Astrocyte (in vitro differentiated cells and primary cell): ENCODE data around the gene GPC5. TPM values are rescaled to one million over a fixed set of nuclear protein-coding genes. Genes with fewer than 3 reads are reported as not detected.

ENCODE experiments used
- DNase-seq: peaks from one replicate; pipeline ENCODE4 v3.0.0-alpha.2; 2010; ENCODE audit warnings: low read depth
- FAIRE-seq: peaks from 2 replicates; lab custom pipeline; 2011; peaks lifted over from hg19 to GRCh38; lab: Jason Lieb, UNC
- H2AFZ ChIP-seq: 2 replicates; pipeline ENCODE4 v1.6.0; 2012; ENCODE audit warnings: low read depth, low read length, inconsistent platforms
- H3K27ac ChIP-seq: 2 replicates; pipeline ENCODE4 v1.5.1; 2011; ENCODE audit warnings: low read depth, low read length, inconsistent platforms
- H3K27me3 ChIP-seq: 2 replicates; pipeline ENCODE4 v1.6.0; 2011; ENCODE audit warnings: low read length, inconsistent platforms; ENCODE audit not compliant: insufficient read depth
- H3K36me3 ChIP-seq: 2 replicates; pipeline ENCODE4 v1.5.1; 2011; ENCODE audit warnings: low read length, inconsistent platforms; ENCODE audit not compliant: insufficient read depth
- H3K4me1 ChIP-seq: 2 replicates; pipeline ENCODE4 v1.5.1; 2011; ENCODE audit warnings: low read length, inconsistent platforms; ENCODE audit not compliant: insufficient read depth
- H3K4me2 ChIP-seq: 2 replicates; pipeline ENCODE4 v1.6.0; 2012; ENCODE audit warnings: low read length, inconsistent platforms
- H3K4me3 ChIP-seq: 2 replicates; pipeline ENCODE4 v1.5.1; 2011; ENCODE audit warnings: low read depth, mild to moderate bottlenecking, low read length, inconsistent platforms; ENCODE audit not compliant: insufficient read depth
- H3K79me2 ChIP-seq: 2 replicates; pipeline ENCODE4 v1.6.0; 2012; ENCODE audit warnings: mild to moderate bottlenecking, low read length, inconsistent platforms; ENCODE audit not compliant: insufficient read depth
- H3K9ac ChIP-seq: 2 replicates; pipeline ENCODE4 v1.6.0; 2012; ENCODE audit warnings: mild to moderate bottlenecking, low read length, inconsistent platforms
- H3K9me3 ChIP-seq: 2 replicates; pipeline ENCODE4 v1.5.1; 2012; ENCODE audit warnings: low read depth, mild to moderate bottlenecking, low read length, inconsistent platforms; ENCODE audit not compliant: insufficient read depth
- H4K20me1 ChIP-seq: 2 replicates; pipeline ENCODE4 v1.6.0; 2012; ENCODE audit warnings: low read length, inconsistent platforms; ENCODE audit not compliant: insufficient read depth
- H3K27ac Mint-ChIP-seq: one replicate; pipeline ENCODE4 v1.8.0; 2021; ENCODE audit warnings: mild to moderate bottlenecking, mixed read lengths; ENCODE audit not compliant: unreplicated experiment
- H3K27me3 Mint-ChIP-seq: one replicate; pipeline ENCODE4 v1.8.0; 2021; ENCODE audit warnings: low read depth, mixed read lengths; ENCODE audit not compliant: unreplicated experiment
- H3K36me3 Mint-ChIP-seq: one replicate; pipeline ENCODE4 v1.8.0; 2021; ENCODE audit warnings: low read depth, mixed read lengths; ENCODE audit not compliant: unreplicated experiment
- H3K4me1 Mint-ChIP-seq: one replicate; pipeline ENCODE4 v1.8.0; 2021; ENCODE audit warnings: low read depth, mixed read lengths; ENCODE audit not compliant: unreplicated experiment
- H3K4me3 Mint-ChIP-seq: one replicate; pipeline ENCODE4 v1.8.0; 2021; ENCODE audit warnings: mild to moderate bottlenecking, moderate library complexity, mixed read lengths; ENCODE audit not compliant: unreplicated experiment
- H3K9me3 Mint-ChIP-seq: one replicate; pipeline ENCODE4 v1.8.0; 2021; ENCODE audit warnings: mild to moderate bottlenecking, mixed read lengths; ENCODE audit not compliant: unreplicated experiment
- CTCF ChIP-seq: IDR thresholded peaks from 2 replicates; pipeline ENCODE4 v1.5.1; 2011; ENCODE audit warnings: low read depth, mild to moderate bottlenecking, inconsistent platforms, low read length, moderate library complexity; ENCODE audit not compliant: insufficient read depth
- EZH2 ChIP-seq: IDR thresholded peaks from 2 replicates; pipeline ENCODE4 v1.6.1; 2012; ENCODE audit warnings: mild to moderate bottlenecking, low read length, inconsistent platforms; ENCODE audit not compliant: insufficient read depth
- total RNA-seq: library from RNA; stranded (reverse); gene quantifications from 2 replicates; pipeline ENCODE4 v1.2.1, GENCODE V29; 2021

Gene GPC5
- total RNA-seq, 1 donor from 2014 or later: 1.1 TPM

GRCh38 chr13:91459485-91459884 lies 61.1 kb downstream of the GPC5 start:
- Mint-ChIP-seq H3K36me3 (no peaks in the 10 kb centered on the region), H3K27me3 (no peaks in the 10 kb centered on the region), H3K4me1 (no peaks in the 10 kb centered on the region), H3K4me3 (no peak overlapping the region), H3K9me3 (no peaks in the 10 kb centered on the region), H3K27ac (no peak overlapping the region)
- Histone ChIP-seq H3K79me2 (no peaks in the 10 kb centered on the region), H3K4me1 (no peaks in the 10 kb centered on the region), H3K36me3 (no peaks in the 10 kb centered on the region), H3K9ac (no peak overlapping the region), H3K27ac (no peak overlapping the region), H3K9me3 (no peaks in the 10 kb centered on the region), H3K4me2 (no peak overlapping the region), H2AFZ (no peak overlapping the region), H4K20me1 (no peaks in the 10 kb centered on the region), H3K4me3 (no peak overlapping the region), H3K27me3 (no peaks in the 10 kb centered on the region)
- no peak for DNase-seq
- no peak for FAIRE-seq
- TF ChIP-seq CTCF: no peak
- no peak for TF ChIP-seq EZH2

DNA sequence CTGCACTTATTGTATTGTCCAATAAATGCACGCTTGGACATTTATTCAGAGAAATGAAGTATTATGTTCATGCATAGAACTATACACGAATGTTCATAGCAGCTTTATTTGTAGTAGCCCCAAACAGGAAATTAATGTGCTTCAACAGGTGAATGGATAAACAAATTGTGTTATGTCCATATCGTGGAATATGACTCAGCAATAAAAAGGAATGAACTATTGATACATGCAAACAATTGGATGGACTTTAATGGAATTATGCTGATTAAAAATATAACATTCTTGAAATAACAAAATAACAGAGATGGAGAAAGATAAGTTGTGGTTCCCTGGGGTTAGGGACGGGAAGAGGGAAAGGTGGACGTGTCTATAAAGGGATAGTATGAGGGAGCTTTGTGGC lies 65.9 kb downstream of the GPC5 start:
- H3K27me3 Mint-ChIP-seq: no peaks in the 10 kb centered on the region
- H3K27me3 ChIP-seq: no peaks in the 10 kb centered on the region
- no peak overlapping the region for H3K4me2 ChIP-seq
- H4K20me1 ChIP-seq: no peaks in the 10 kb centered on the region
- no peak for DNase-seq
- H3K27ac Mint-ChIP-seq: no peak overlapping the region
- H3K4me1 ChIP-seq: no peaks in the 10 kb centered on the region
- no peak overlapping the region for H3K4me3 ChIP-seq
- no peak overlapping the region for H3K27ac ChIP-seq
- no peaks in the 10 kb centered on the region for H3K36me3 ChIP-seq
- no peaks in the 10 kb centered on the region for H3K9me3 Mint-ChIP-seq
- H3K4me3 Mint-ChIP-seq: no peak overlapping the region
- H3K9me3 ChIP-seq: no peaks in the 10 kb centered on the region
- H3K79me2 ChIP-seq: no peaks in the 10 kb centered on the region
- no peaks in the 10 kb centered on the region for H3K36me3 Mint-ChIP-seq
- peaks cover 7% of the 10 kb centered on the region for H3K4me1 Mint-ChIP-seq
- H3K9ac ChIP-seq: no peak overlapping the region
- TF ChIP-seq EZH2 (no peak), CTCF (no peak)
- H2AFZ ChIP-seq: no peak overlapping the region
- no peak for FAIRE-seq

DNA sequence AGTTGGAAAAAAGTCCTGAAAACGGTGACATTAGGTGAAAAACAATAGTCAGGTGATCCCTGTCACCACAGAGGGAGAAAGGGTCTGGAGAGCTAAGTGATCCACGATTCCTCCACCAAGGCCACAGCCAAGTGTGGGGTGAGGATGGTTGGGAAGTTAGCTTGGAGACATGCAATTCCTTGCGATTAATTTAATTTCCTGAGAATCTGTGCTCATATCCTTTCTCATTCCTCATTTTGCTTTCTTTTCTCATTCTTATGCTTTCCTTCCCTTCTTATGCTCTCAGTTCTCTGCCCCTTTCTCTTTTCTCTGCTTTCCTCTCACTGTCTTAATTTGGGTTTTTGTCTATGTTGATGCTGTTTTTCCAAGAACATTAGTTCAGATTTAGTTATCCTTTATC lies 68.8 kb downstream of the GPC5 start:
- H3K4me3 Mint-ChIP-seq: no peak overlapping the region
- no peaks in the 10 kb centered on the region for H3K27me3 Mint-ChIP-seq

More for the DNA sequence above, 68.8 kb downstream of the GPC5 start:
- H3K79me2 ChIP-seq: no peaks in the 10 kb centered on the region
- H3K9me3 ChIP-seq: no peaks in the 10 kb centered on the region
- H2AFZ ChIP-seq: peak overlapping the region; percentile 10
- Mint-ChIP-seq H3K9me3 (no peaks in the 10 kb centered on the region), H3K36me3 (no peaks in the 10 kb centered on the region), H3K27ac (no peak overlapping the region), H3K4me1 (peaks cover 7% of the 10 kb centered on the region)
- no peak for TF ChIP-seq CTCF
- TF ChIP-seq EZH2: no peak
- H3K4me2 ChIP-seq: no peak overlapping the region
- FAIRE-seq: no peak
- H3K9ac ChIP-seq: no peak overlapping the region
- H3K27me3 ChIP-seq: no peaks in the 10 kb centered on the region
- DNase-seq: no peak
- no peaks in the 10 kb centered on the region for H3K36me3 ChIP-seq
- no peaks in the 10 kb centered on the region for H3K4me1 ChIP-seq
- H3K27ac ChIP-seq: no peak overlapping the region
- H4K20me1 ChIP-seq: no peaks in the 10 kb centered on the region
- no peak overlapping the region for H3K4me3 ChIP-seq
